Activated naive CD8-positive, alpha-beta T cell treated with anti-CD3 and anti-CD28 coated beads for 36 hours (primary cell): ENCODE data around the gene ALOX5AP. TPM values are rescaled to one million over a fixed set of nuclear protein-coding genes. Genes with fewer than 3 reads are reported as not detected.

Source experiments
- DNase-seq: peaks from one replicate; pipeline ENCODE4 v3.0.0; 2021
- H3K27ac Mint-ChIP-seq: one replicate; pipeline ENCODE4 v1.8.0; 2022; ENCODE audit warnings: mild to moderate bottlenecking, moderate library complexity, mixed read lengths
- H3K27me3 Mint-ChIP-seq: one replicate; pipeline ENCODE4 v1.8.0; 2022; ENCODE audit warnings: mild to moderate bottlenecking, mixed read lengths
- H3K36me3 Mint-ChIP-seq: one replicate; pipeline ENCODE4 v1.8.0; 2021; ENCODE audit warnings: mild to moderate bottlenecking, mixed read lengths
- H3K4me1 Mint-ChIP-seq: one replicate; pipeline ENCODE4 v1.8.0; 2021; ENCODE audit warnings: mixed read lengths
- H3K4me3 Mint-ChIP-seq: one replicate; pipeline ENCODE4 v1.8.0; 2022; ENCODE audit warnings: mild to moderate bottlenecking, moderate library complexity, mixed read lengths
- H3K9me3 Mint-ChIP-seq: one replicate; pipeline ENCODE4 v1.8.0; 2022; ENCODE audit warnings: mixed read lengths
- total RNA-seq, 2 experiments: library from RNA; stranded (reverse); gene quantifications; one replicate each; pipeline ENCODE4 v1.2.3, GENCODE V29; 2021

The ALOX5AP gene
- total RNA-seq, 2 experiments from 2014 or later: 16.4 to 17.4 TPM

DNA sequence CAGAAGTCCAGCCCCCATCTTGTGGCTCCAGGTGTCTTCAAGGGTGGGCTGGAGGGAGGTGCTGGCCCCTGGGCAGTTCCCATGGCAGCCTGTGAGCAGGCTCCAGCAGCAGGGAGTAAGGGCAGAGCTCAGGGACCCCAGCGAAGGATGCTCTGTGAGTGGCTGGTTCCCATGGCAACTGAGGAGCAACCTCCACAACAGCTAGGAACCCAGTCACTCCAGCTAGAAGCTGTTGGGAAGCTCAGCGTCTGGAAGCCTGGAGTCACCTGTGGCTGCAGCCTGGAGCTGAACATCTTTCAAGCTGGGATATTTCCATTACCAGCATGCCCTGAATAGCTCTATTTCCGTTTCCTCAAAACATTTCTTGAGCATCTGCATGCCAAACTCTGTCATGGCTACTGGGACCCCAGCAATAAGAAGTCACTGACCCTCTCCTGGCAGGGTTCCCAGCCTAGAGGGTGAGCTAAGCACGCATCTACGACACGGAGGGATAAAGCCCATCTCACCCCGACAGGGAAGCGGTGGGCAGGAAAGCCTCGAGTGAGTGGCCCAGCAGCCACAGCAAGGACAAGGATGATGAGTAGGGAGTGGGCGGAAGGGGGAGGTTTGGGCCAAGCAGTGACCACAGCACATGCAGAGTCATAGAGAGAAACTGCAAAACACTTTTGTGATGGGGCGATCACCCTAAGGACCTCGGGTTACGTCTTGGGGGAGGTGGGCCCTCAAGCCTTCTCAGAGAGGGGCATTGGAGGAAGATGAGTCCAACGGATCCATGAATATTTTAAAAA lies 52.6 kb downstream of the ALOX5AP start:
- no peak overlapping the region for H3K4me3 Mint-ChIP-seq
- H3K36me3 Mint-ChIP-seq: no peaks in the 10 kb centered on the region
- no peaks in the 10 kb centered on the region for H3K27me3 Mint-ChIP-seq
- H3K9me3 Mint-ChIP-seq: no peaks in the 10 kb centered on the region
- no peak overlapping the region for H3K27ac Mint-ChIP-seq
- H3K4me1 Mint-ChIP-seq: peaks cover 6% of the 10 kb centered on the region
- DNase-seq: no peak

DNA sequence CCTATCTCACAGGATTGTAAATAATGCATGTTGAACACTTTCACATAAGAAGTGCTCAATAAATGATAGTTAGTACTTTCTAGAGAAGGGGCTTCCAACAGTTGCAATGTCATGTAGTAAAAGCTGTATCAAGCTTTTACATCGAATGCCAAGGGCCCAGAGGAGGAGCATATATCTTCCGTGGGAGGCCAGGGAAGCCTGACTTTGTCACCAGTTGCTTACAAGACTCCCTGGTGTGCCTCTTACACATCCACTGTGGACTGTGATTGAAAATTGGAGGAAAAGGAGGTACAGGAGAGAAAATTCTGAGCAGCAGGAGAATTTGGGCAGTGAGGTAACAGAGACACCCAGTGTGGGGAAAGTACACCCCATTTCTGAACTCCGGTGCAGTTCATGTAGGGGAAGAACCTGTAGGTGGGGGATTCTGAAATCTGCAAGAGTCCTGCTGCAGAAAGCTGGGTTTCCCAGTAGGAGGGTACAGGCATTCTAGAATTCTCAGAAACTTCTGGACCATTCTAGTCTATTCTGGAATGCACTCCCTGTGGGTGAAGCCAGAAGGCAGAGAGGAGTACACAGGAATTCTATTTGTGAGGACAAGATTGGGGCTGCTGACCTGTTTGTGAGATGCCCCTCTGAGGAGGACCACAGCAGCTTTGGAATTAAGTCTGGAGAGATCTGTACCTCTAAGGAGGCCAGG lies 54.0 kb downstream of the ALOX5AP start:
- Mint-ChIP-seq H3K4me1 (peaks cover 6% of the 10 kb centered on the region), H3K27me3 (no peaks in the 10 kb centered on the region), H3K27ac (no peak overlapping the region), H3K36me3 (no peaks in the 10 kb centered on the region), H3K9me3 (no peaks in the 10 kb centered on the region), H3K4me3 (no peak overlapping the region)
- DNase-seq: no peak

DNA sequence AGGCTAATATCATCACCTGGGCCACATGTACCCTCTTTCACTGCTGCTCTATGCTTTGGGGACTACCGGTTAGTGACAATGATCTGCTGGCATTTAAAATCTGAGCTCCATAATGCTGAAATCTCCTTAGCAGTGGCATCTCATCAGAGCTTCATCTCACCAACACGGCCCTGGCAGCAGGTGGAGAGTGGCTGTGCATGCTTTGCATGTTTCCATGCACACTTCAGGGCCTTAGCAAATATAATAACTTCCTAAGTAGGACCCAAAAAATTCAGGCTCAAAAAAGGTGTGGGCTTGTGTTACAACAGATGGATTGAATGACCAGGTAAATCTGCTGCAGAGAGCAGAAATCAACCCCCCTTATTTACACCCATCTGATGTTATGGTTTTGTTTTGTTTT lies 55.2 kb downstream of the ALOX5AP start:
- Mint-ChIP-seq H3K27ac (no peak overlapping the region), H3K4me1 (peaks cover 11% of the 10 kb centered on the region), H3K27me3 (no peaks in the 10 kb centered on the region), H3K36me3 (no peaks in the 10 kb centered on the region), H3K4me3 (no peak overlapping the region), H3K9me3 (no peaks in the 10 kb centered on the region)
- DNase-seq: no peak

DNA sequence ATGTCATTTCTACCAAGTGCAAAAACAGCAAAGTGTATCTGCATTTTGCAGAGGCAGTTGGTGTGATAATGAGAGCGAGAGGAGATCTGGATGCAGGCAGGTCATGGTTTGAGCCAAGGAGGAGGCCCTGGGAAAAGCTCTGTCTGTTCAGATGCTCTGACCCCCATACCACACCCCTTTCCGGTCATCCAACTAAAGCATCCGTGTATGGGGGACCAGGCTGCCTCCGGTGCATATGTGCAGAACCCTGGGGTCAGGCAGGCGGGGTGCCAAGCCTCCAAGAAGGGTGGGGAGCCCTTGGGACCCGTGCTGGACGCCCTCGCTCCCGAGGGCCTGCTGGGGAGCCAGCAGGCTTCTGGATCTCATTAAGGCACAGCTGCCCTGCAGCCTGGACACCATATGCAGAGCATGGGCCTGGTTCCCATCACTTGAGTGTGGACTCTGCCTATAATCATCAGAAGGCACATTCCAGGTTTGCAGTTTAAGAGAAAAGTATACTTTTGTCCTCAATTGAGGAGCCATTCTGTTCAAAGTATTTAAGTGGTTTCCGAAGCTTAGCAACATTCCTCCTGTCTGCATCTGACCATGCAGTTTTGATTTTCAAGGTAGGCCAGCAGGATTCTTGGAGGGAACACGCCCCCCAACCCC lies 56.1 kb downstream of the ALOX5AP start:
- Mint-ChIP-seq H3K4me3 (no peak overlapping the region), H3K27me3 (no peaks in the 10 kb centered on the region), H3K9me3 (no peaks in the 10 kb centered on the region), H3K27ac (no peak overlapping the region), H3K36me3 (no peaks in the 10 kb centered on the region), H3K4me1 (peaks cover 19% of the 10 kb centered on the region)
- DNase-seq: no peak

DNA sequence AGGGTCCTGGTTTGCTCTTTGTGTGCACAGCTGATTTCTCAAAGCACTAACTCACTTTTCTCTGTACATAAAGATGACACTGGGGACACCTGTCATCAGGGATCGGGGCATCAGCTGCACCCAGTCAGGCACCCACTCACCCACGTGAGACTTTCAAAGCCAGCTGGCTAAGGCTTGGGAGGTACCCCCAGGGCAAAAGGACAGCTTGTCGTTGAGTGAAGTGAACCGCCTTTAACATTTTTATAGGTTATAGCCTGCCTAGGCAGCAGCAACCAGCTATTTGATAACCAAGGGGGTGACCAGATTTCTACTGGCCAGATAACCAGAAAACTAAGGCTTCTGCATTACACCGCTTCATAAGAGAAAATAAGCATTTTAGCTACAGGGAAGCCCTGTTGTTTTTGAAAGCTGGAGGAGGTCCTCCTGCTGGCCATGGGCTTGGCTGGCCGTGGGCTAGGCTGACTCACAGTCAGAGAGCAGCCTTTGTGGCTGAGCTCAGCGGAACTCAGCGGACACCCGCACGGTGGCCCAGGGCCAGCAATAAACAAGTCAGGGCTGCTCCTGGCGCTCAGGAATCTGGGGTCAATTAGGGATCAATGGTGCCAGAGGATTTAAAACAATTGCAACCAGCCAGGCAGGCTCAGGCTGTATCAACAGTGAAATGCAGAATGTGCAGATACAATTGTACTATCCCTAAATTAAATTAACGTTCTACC lies 57.1 kb downstream of the ALOX5AP start:
- Mint-ChIP-seq H3K4me3 (no peak overlapping the region), H3K4me1 (peaks cover 28% of the 10 kb centered on the region), H3K36me3 (no peaks in the 10 kb centered on the region), H3K9me3 (no peaks in the 10 kb centered on the region), H3K27me3 (no peaks in the 10 kb centered on the region), H3K27ac (no peak overlapping the region)
- DNase-seq: no peak

DNA sequence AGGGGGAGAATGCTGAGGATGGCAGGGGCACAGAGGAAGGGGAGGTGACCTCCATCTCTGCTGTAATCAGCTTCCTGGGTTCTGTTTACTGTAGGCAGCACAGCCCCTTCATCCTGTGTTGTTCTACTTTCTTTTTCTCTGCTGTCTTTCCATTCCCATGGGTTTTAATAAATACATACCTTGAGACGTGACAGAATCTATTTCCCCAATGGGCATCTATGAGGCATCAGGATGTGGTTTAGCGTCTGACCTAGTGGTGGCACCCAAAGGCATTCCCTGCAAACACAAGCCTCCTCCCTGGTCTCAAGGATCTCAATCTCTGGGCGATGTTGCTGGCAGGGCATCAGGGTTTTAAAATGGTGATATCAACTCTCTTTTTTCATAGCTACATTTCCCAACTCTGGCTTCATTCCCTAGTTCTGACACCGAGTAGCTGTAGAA lies 60.8 kb downstream of the ALOX5AP start:
- DNase-seq: no peak
- Mint-ChIP-seq H3K9me3 (no peaks in the 10 kb centered on the region), H3K4me1 (peaks cover 25% of the 10 kb centered on the region), H3K27me3 (no peaks in the 10 kb centered on the region), H3K27ac (no peak overlapping the region), H3K4me3 (no peak overlapping the region), H3K36me3 (no peaks in the 10 kb centered on the region)

DNA sequence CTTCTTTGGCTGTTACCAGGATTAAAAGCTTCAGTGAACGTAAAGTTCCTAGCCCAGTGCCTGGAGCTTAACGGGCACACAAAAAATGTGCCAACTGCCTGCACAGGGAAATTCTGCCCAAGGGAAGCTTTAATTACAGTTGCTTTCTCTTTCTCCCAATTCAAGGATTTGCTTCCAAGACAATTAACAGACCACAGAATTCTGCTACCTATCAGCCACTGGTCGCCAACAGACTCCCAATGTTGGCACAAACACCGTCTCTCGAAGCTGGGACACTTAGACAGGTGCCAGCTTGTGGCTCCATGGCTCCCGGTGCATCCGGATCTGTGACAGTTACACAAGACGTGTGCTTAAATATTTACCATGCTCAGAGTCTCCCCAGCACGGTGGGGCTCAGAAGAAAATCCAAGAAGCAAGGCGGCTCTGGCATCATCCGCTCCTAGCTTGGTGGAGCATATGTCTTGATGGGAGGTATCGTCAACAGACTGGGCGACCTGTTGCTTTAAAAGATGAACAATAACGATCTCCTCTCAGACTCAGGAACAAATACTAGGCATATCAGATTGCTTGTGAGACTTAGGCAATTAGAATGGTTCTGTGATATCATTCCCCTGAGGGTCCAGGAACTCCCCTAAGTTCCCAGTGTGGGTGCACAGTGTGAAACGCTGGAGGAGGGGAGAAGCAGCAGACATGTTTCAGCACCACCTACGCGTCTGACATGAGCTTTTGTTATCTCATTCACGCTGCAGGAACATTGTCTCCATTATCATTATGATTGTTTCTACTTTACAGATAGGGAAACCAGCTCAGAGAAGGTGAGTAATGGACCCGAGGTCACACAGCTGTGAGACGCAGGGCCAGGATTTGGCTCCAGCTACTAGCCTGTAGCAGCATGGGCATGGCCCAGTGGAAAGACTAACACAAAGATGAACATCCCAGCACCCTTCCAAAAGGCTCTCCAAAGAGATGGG lies 61.6 kb downstream of the ALOX5AP start:
- Mint-ChIP-seq H3K4me1 (peaks cover 25% of the 10 kb centered on the region), H3K27ac (no peak overlapping the region), H3K4me3 (no peak overlapping the region), H3K36me3 (no peaks in the 10 kb centered on the region), H3K27me3 (no peaks in the 10 kb centered on the region), H3K9me3 (no peaks in the 10 kb centered on the region)
- DNase-seq: no peak

DNA sequence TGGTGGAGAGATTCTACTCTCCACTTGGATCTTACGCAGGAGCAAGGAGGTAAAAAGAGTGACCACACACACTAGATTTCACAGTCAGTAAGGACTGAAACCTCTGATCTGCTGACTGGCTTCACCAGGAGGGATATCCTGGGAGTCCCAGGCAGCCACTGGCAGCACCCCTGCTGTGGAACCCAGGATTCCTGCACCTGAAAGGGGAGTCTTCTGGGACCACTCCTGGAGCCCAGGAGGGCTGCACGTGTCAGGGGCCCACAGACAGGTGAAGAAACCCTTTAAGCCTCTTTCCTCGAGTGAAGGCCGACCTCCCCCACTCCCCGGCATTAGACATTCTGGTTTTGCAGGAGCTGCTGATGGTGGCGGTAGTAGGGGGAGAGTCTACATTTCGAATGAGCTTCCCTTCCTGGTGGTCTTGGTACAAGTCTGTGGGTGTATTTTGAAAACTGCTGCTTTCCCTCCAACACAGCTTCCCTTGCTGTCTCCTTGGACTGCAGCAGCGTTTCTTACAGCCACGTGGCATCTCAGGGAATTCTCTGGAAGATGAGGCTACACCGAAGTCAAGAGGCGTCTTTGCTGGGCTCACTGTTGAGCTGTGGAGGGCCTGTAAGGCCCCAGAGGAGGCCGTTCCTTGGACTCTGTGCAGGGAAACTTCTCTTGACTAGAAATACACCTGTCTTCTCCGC lies 62.6 kb downstream of the ALOX5AP start:
- no peaks in the 10 kb centered on the region for H3K36me3 Mint-ChIP-seq
- H3K4me1 Mint-ChIP-seq: peaks cover 28% of the 10 kb centered on the region
- H3K4me3 Mint-ChIP-seq: no peak overlapping the region
- no peak for DNase-seq
- no peaks in the 10 kb centered on the region for H3K27me3 Mint-ChIP-seq
- H3K27ac Mint-ChIP-seq: no peak overlapping the region
- H3K9me3 Mint-ChIP-seq: no peaks in the 10 kb centered on the region

DNA sequence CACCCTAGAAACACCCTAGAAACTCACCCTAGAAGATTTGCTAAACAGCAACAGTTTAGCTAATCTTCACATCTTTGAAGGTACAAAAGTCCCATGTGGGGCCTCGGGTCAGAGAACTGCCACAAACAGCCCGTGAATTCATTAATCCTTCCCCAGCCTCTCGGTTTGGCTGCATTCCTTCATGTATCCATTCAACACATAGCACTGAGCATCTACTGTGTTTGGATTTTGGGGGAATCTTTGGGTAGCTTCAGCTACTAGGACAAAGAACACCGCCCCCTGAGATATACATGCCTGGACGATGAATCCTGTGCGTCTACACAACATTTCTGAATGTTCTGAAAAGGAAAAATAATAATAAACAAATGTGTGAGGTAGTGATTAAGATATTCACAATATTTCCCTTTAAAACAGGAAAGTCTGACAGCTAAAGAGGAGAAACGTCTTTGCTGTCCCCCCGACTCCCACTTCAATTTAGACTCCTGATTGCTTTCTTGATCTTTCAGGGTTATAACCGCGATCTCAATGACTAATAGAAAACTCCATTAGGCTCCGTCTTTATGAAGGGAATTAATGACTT lies 63.5 kb downstream of the ALOX5AP start:
- Mint-ChIP-seq H3K4me1 (peaks cover 31% of the 10 kb centered on the region), H3K27ac (no peak overlapping the region), H3K27me3 (peaks cover 4% of the 10 kb centered on the region), H3K36me3 (no peaks in the 10 kb centered on the region), H3K9me3 (no peaks in the 10 kb centered on the region), H3K4me3 (no peak overlapping the region)
- DNase-seq: no peak

DNA sequence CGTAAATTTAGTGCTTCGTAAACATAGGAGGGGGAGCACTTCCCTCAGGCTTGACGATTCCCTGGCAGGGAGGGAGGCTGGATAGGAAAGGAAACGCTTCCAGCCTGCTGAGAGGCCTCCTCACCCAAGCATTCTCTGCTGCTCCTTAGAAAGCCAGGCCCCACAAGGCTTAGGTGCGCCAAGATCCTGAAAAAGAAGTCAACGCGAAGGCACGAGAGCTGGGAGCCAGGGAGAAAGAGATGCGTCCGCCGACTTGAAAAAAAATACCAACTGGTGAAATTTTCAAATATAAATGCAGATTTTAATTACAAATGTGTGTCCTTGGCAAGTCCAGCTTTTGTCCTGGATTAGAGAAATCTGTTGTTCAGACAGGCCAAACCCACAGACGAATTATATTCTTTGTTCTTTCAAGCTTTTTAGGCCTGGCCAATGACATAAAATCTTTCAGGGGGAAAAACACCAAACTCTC lies 64.0 kb downstream of the ALOX5AP start:
- Mint-ChIP-seq H3K4me1 (peaks cover 31% of the 10 kb centered on the region), H3K4me3 (no peak overlapping the region), H3K36me3 (no peaks in the 10 kb centered on the region), H3K27ac (no peak overlapping the region), H3K27me3 (peaks cover 4% of the 10 kb centered on the region), H3K9me3 (no peaks in the 10 kb centered on the region)
- DNase-seq: no peak

DNA sequence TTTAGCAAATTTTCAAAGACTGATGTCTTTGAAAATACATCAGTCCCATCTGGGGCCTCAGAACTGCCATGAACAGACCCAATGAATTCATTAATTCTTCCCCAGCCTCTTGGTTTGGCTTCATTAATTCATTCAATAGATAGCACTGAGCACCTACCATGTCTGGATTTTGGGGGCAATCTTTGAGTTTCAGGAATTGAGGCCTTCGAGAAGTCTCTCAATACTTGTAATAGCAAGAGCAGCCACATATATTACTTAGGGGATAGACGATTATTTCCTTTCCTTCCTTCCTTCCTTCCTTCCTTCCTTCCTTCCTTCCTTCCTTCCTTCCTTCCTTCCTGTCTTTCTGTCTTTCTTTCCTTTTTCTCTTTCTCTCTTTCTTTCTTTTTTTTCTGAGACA lies 64.8 kb downstream of the ALOX5AP start:
- H3K9me3 Mint-ChIP-seq: no peaks in the 10 kb centered on the region
- H3K4me3 Mint-ChIP-seq: no peak overlapping the region
- DNase-seq: no peak
- H3K27ac Mint-ChIP-seq: no peak overlapping the region
- peaks cover 31% of the 10 kb centered on the region for H3K4me1 Mint-ChIP-seq
- peaks cover 4% of the 10 kb centered on the region for H3K27me3 Mint-ChIP-seq
- H3K36me3 Mint-ChIP-seq: no peaks in the 10 kb centered on the region

DNA sequence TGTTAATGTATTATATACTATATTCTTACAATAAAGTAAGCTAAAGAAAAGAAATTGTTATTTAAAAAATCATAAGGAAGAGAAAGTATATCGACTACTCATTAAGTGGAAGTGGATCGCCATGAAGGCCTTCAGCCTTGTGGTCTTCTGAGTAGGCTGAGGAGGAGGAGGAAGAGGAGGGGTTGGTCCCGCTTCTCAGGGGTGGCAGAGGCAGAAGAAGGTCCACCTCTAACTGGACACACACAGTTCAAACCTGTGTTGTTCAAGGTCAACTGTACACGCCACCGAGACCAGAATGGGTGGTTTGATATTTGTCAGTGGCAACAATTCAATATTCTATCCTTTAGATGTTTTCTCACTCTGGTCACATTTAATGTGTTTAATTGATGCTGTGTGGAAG lies 67.2 kb downstream of the ALOX5AP start:
- H3K4me1 Mint-ChIP-seq: peaks cover 9% of the 10 kb centered on the region
- no peaks in the 10 kb centered on the region for H3K36me3 Mint-ChIP-seq
- no peaks in the 10 kb centered on the region for H3K9me3 Mint-ChIP-seq
- H3K27me3 Mint-ChIP-seq: peaks cover 4% of the 10 kb centered on the region
- DNase-seq: no peak
- H3K27ac Mint-ChIP-seq: no peak overlapping the region
- no peak overlapping the region for H3K4me3 Mint-ChIP-seq

DNA sequence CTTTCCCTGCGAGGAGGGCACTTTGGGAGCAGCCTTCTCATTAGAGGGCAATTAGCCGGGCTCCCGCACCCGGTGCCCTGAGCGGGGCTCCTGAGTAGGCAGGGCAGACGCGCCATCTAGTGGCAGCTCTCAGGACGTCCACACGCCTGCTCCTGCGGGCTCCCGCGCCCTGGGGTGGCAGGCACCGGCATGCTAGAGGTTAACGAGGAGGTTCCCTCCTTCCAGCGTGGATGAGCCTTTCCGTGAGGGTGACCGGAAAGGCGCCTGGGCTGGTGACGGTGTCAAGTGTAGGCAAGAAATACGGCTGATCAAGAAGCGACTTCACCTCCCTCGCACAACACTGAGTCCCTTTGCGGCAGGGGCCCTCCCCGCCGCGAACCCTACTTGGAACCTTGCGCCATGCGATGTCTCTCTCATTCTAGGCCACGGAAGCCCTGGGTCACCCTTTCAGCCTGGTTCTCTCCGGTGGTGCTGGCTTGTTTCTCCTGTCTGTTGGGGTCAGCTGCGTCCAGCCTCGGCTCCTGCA lies 67.7 kb downstream of the ALOX5AP start:
- H3K9me3 Mint-ChIP-seq: no peaks in the 10 kb centered on the region
- H3K36me3 Mint-ChIP-seq: no peaks in the 10 kb centered on the region
- H3K4me3 Mint-ChIP-seq: peak overlapping the region; percentile 22
- DNase-seq: peak; percentile 82
- H3K27ac Mint-ChIP-seq: no peak overlapping the region
- H3K4me1 Mint-ChIP-seq: peaks cover 6% of the 10 kb centered on the region
- peaks cover 4% of the 10 kb centered on the region for H3K27me3 Mint-ChIP-seq
